ENCODE results near the gene SHANK3.
A peak's percentile ranks its signal among the peaks of the same experiment; 100 is the strongest.
"Not testable (repeated sequence)": the region's sequence is repeated elsewhere in the genome, so short reads cannot be mapped to it uniquely, and the experiment has no call there.

SHANK3 gene
- total RNA-seq = 0 to 2.0 reads per million in 2 donors

- no peak for DNase-seq
Measured at GRCh38 chr22:50672471-50673230, at the start of gene SHANK3. TSS of gene SHANK3 (plus strand) at chr22:50672823.

GRCh38 chr22:50624347-50625130 lies 48.1 kb upstream of the SHANK3 start:
- DNase-seq = no peak

- DNase-seq = no peak
Measured at GRCh38 chr22:50625131-50625567, 47.5 kb upstream of the SHANK3 start.

GRCh38 chr22:50625568-50626313 lies 46.9 kb upstream of the SHANK3 start:
- DNase-seq = no peak

- DNase-seq = no peak
Measured at GRCh38 chr22:50626314-50626849, 46.2 kb upstream of the SHANK3 start.

- no peak for DNase-seq
Measured at GRCh38 chr22:50626850-50627641, 45.6 kb upstream of the SHANK3 start.

GRCh38 chr22:50627642-50628542 lies 44.7 kb upstream of the SHANK3 start, which contains the start of gene ARSA:
TSS of gene ARSA (minus strand) at chr22:50628152. CDS start at chr22:50627779, 373 bp downstream.
- DNase-seq = peak; percentile 71

GRCh38 chr22:50628543-50629134 lies 44.0 kb upstream of the SHANK3 start:
- no peak for DNase-seq

GRCh38 chr22:50630376-50630775 lies 42.2 kb upstream of the SHANK3 start:
- DNase-seq = no peak

- DNase-seq = no peak
Measured at GRCh38 chr22:50633086-50633485, 39.5 kb upstream of the SHANK3 start.

GRCh38 chr22:50633771-50634170 lies 38.9 kb upstream of the SHANK3 start:
- no peak for DNase-seq

- no peak for DNase-seq
Measured at GRCh38 chr22:50635591-50635990, 37.0 kb upstream of the SHANK3 start.

GRCh38 chr22:50640296-50640695 lies 32.3 kb upstream of the SHANK3 start:
- DNase-seq = not testable (repeated sequence)

- no peak for DNase-seq
Measured at GRCh38 chr22:50640857-50641647, 31.6 kb upstream of the SHANK3 start.

- DNase-seq = no peak
Measured at GRCh38 chr22:50641696-50642607, 30.7 kb upstream of the SHANK3 start.

GRCh38 chr22:50643021-50643820 lies 29.4 kb upstream of the SHANK3 start:
- not testable (repeated sequence) for DNase-seq

- DNase-seq = not testable (repeated sequence)
Measured at GRCh38 chr22:50643821-50644101, 28.9 kb upstream of the SHANK3 start.

GRCh38 chr22:50653256-50653655 lies 19.4 kb upstream of the SHANK3 start:
- no peak for DNase-seq
